Colonic mucosa (tissue), 4 donors: Measurements from ENCODE around the gene IFITM1. TPM values are rescaled to one million over a fixed set of nuclear protein-coding genes. Genes with fewer than 3 reads are reported as not detected.
A peak's percentile ranks its signal among the peaks of the same experiment; 100 is the strongest.
"Not testable (repeated sequence)": the region's sequence is repeated elsewhere in the genome, so short reads cannot be mapped to it uniquely, and the experiment has no call there.

Experiments
- DNase-seq: peaks from one replicate; pipeline ENCODE4 v3.0.0-alpha.2; 2020
- H3K27ac ChIP-seq: fragments of 200-600 bp; one replicate; pipeline ENCODE4 v1.8.0; 2021
- H3K27me3 ChIP-seq: fragments of 200-600 bp; one replicate; pipeline ENCODE4 v1.8.0; 2021
- H3K36me3 ChIP-seq: fragments of 200-600 bp; one replicate; pipeline ENCODE4 v1.8.0; 2021
- H3K4me1 ChIP-seq: fragments of 200-600 bp; one replicate; pipeline ENCODE4 v1.8.0; 2021; ENCODE audit warnings: mild to moderate bottlenecking
- H3K4me3 ChIP-seq: fragments of 200-600 bp; one replicate; pipeline ENCODE4 v1.8.0; 2021
- H3K9ac ChIP-seq, 2 donors: one replicate each; pipeline ENCODE4 v1.7.0; 2013; ENCODE audit warnings: control low read depth in 2 of 2, low read depth in 2 of 2, low read length in 2 of 2
- H3K9me3 ChIP-seq: fragments of 200-600 bp; one replicate; pipeline ENCODE4 v1.8.0; 2021
- intact Hi-C: fragments of 100-400 bp; cut with DNase I; formaldehyde crosslinking; loops from one replicate; pipeline ENCODE4 v1.14.1; 2022
- total RNA-seq, 2 donors: library from RNA; stranded (reverse); fragmentation: NEBNext Ultra II Directional in 1 of 2; extraction: Animal tissue kit (Norgen Biotek cat#: 25700) in 1 of 2; gene quantifications; one replicate each; pipeline ENCODE4 v1.2.1, GENCODE V29; 2021
- TF ChIP-seq, protein P1 (sequence below): fragments of 200-600 bp; IDR thresholded peaks from one replicate; pipeline ENCODE4 v1.8.0; 2022; ENCODE audit warnings: antibody characterized with exemption, mild to moderate bottlenecking
- donor health status: healthy.
- donor health status: DM: no; HTN: no; CAD: no.
- donor health status: DM: no; HTN: no; CAD: no.

IFITM1 gene
- total RNA-seq, 2 donors from 2014 or later, result 63.3 to 101 TPM

- H3K27ac ChIP-seq, result no peak overlapping the region
- DNase-seq, result no peak
- H3K4me1 ChIP-seq, result peaks cover 5% of the 10 kb centered on the region
- H3K9ac ChIP-seq, result no peak overlapping the region
- H3K27me3 ChIP-seq, result no peaks in the 10 kb centered on the region
- no peaks in the 10 kb centered on the region for H3K36me3 ChIP-seq
- TF ChIP-seq, protein P1, sequence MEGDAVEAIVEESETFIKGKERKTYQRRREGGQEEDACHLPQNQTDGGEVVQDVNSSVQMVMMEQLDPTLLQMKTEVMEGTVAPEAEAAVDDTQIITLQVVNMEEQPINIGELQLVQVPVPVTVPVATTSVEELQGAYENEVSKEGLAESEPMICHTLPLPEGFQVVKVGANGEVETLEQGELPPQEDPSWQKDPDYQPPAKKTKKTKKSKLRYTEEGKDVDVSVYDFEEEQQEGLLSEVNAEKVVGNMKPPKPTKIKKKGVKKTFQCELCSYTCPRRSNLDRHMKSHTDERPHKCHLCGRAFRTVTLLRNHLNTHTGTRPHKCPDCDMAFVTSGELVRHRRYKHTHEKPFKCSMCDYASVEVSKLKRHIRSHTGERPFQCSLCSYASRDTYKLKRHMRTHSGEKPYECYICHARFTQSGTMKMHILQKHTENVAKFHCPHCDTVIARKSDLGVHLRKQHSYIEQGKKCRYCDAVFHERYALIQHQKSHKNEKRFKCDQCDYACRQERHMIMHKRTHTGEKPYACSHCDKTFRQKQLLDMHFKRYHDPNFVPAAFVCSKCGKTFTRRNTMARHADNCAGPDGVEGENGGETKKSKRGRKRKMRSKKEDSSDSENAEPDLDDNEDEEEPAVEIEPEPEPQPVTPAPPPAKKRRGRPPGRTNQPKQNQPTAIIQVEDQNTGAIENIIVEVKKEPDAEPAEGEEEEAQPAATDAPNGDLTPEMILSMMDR, result no peak
- no peaks in the 10 kb centered on the region for H3K9me3 ChIP-seq
- no peak overlapping the region for H3K4me3 ChIP-seq
- intact Hi-C loops, result no loop called here
These were observed 16.0 kb downstream of the IFITM1 start for GRCh38 chr11:329886-330253.

DNA sequence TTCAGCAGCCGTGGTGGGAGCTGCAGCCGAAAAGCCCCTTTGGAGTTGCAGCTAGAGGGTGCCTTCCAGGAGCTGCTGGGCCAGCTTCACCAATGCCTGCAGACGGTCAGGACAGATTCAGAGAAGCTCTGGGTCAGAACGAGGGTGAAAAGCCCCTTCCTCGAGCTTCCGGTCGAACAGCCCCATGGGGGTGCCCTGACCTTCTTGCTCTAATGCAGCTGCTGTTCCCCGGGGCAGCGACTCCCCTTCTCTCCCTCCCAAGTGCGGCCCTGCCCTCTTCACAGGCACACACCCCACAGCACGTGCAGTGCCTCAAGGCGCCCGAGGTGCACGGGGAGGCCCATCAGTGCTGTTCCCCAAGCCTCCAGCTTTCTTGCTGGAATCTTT is 16.5 kb downstream of the IFITM1 start:
- DNase-seq, result no peak
- Histone ChIP-seq H3K27ac (no peak overlapping the region), H3K4me1 (peaks cover 5% of the 10 kb centered on the region), H3K4me3 (no peak overlapping the region), H3K9ac (no peak overlapping the region), H3K36me3 (no peaks in the 10 kb centered on the region), H3K27me3 (no peaks in the 10 kb centered on the region), H3K9me3 (no peaks in the 10 kb centered on the region)
- TF ChIP-seq, protein P1, result no peak
- intact Hi-C loops, result no loop called here

GRCh38 chr11:330694-331357 is 17.0 kb downstream of the IFITM1 start:
- H3K9me3 ChIP-seq, result no peaks in the 10 kb centered on the region
- H3K9ac ChIP-seq, result no peak overlapping the region
- H3K4me3 ChIP-seq, result no peak overlapping the region
- H3K27me3 ChIP-seq, result no peaks in the 10 kb centered on the region
- peak; percentile 22 for DNase-seq
- peaks cover 5% of the 10 kb centered on the region for H3K4me1 ChIP-seq
- TF ChIP-seq, protein P1, result no peak
- intact Hi-C loops, result no loop called here
- no peak overlapping the region for H3K27ac ChIP-seq
- no peaks in the 10 kb centered on the region for H3K36me3 ChIP-seq

- Histone ChIP-seq H3K4me1 (peaks cover 6% of the 10 kb centered on the region), H3K27me3 (no peaks in the 10 kb centered on the region), H3K9me3 (no peaks in the 10 kb centered on the region), H3K36me3 (no peaks in the 10 kb centered on the region), H3K27ac (no peak overlapping the region), H3K4me3 (no peak overlapping the region), H3K9ac (no peak overlapping the region)
- intact Hi-C loops, result no loop called here
- DNase-seq, result no peak
- TF ChIP-seq, protein P1, result no peak
These were observed 17.7 kb downstream of the IFITM1 start for GRCh38 chr11:331358-332060.

- Histone ChIP-seq H3K27ac (no peak overlapping the region), H3K4me1 (peaks cover 6% of the 10 kb centered on the region), H3K9ac (no peak overlapping the region), H3K36me3 (no peaks in the 10 kb centered on the region), H3K27me3 (no peaks in the 10 kb centered on the region), H3K9me3 (no peaks in the 10 kb centered on the region), H3K4me3 (no peak overlapping the region)
- TF ChIP-seq, protein P1, result no peak
- no peak for DNase-seq
- intact Hi-C loops, result no loop called here
These were observed 19.0 kb downstream of the IFITM1 start for GRCh38 chr11:332651-333480.

DNA sequence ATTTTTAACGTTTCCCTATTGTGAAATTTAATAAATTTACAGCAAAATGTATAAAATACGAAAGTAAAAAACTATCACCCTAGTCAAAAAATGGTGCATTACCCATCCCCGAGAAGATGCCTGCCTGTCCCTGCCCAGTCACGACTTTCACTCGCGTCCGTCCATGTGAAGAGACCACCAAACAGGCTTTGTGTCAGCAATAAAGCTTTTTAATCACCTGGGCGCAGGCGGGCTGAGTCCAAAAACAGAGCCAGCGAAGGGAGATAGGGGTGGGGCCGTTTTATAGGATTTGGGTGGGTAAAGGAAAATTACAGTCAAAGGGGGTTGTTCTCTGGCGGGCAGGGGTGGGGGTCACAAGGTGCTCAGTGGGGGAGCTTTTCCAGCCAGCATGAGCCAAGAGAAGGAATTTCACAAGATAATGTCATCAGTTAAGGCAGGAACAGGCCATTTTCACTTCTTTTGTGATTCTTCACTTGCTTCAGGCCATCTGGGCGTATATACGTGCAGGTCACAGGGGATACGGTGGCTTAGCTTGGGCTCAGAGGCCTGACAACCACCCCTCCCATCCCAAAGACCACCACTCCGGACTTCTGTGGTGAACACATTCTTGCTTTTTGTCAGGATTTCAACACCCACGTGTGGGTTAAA is 19.9 kb downstream of the IFITM1 start:
- H3K36me3 ChIP-seq, H3K4me1 ChIP-seq, H3K4me3 ChIP-seq, H3K9me3 ChIP-seq, DNase-seq, intact Hi-C loops, H3K27ac ChIP-seq, H3K27me3 ChIP-seq, H3K9ac ChIP-seq: not testable (repeated sequence)
